OCI-LY7 (cell line): ENCODE measurements around the gene SERPIND1. TPM values are rescaled to one million over a fixed set of nuclear protein-coding genes. Genes with fewer than 3 reads are reported as not detected.

ENCODE experiments used
- BruUV-seq: library from RNA; stranded (reverse); fragments of 400-500 nt; replicated peaks from 2 replicates; lab custom pipeline; 2021; lab: Mats Ljungman, UMichigan
- CTCF ChIA-PET: fragments of 300-600 bp; sonication (Branson Sonifier 250); formaldehyde crosslinking; loops from one replicate; lab custom pipeline; 2022; ENCODE audit warnings: antibody characterized with exemption; ENCODE audit not compliant: unreplicated experiment; lab: Charles Lee
- POLR2A ChIA-PET: fragments of 300-600 bp; sonication (Branson Sonifier 250); formaldehyde crosslinking; loops from one replicate; lab custom pipeline; 2022; ENCODE audit warnings: antibody characterized with exemption; lab: Charles Lee
- DNase-seq: peaks from one replicate; pipeline ENCODE4 v3.0.0-alpha.2; 2015; ENCODE audit warnings: low spot score
- H2AFZ ChIP-seq: fragments of 200-600 bp; sonication (generic), shearing (Covaris generic); 2 replicates; pipeline ENCODE4 v1.6.1; 2014; ENCODE audit warnings: mild to moderate bottlenecking, antibody characterized with exemption, low read length, moderate library complexity
- H3K27ac ChIP-seq: fragments of 200-600 bp; sonication (generic); 2 replicates; pipeline ENCODE4 v1.5.1; 2014; ENCODE audit warnings: mixed run types, low read depth, mild to moderate bottlenecking, moderate library complexity, low read length, inconsistent platforms; ENCODE audit not compliant: poor library complexity, severe bottlenecking
- H3K36me3 ChIP-seq: fragments of 200-600 bp; sonication (generic); 2 replicates; pipeline ENCODE4 v1.6.1; 2014; ENCODE audit warnings: mild to moderate bottlenecking, antibody characterized with exemption, low read length, moderate library complexity, mixed read lengths; ENCODE audit not compliant: insufficient read depth
- H3K4me1 ChIP-seq: fragments of 200-600 bp; sonication (generic); 2 replicates; pipeline ENCODE4 v1.5.1; 2014; ENCODE audit warnings: mild to moderate bottlenecking, low read length; ENCODE audit not compliant: insufficient read depth, poor library complexity, severe bottlenecking
- H3K4me2 ChIP-seq: fragments of 200-600 bp; sonication (generic); 2 replicates; pipeline ENCODE4 v1.6.1; 2014; ENCODE audit warnings: mild to moderate bottlenecking, low read length
- H3K4me3 ChIP-seq: fragments of 200-600 bp; sonication (generic); 2 replicates; pipeline ENCODE4 v1.5.1; 2014; ENCODE audit warnings: mild to moderate bottlenecking, low read depth, low read length; ENCODE audit not compliant: poor library complexity, severe bottlenecking
- H3K79me2 ChIP-seq: fragments of 200-600 bp; sonication (generic); 2 replicates; pipeline ENCODE4 v1.6.1; 2016; ENCODE audit warnings: low read depth, mild to moderate bottlenecking, low read length, moderate library complexity, mixed read lengths; ENCODE audit not compliant: insufficient read depth
- H3K9me2 ChIP-seq: fragments of 200-600 bp; sonication (generic); 2 replicates; pipeline ENCODE4 v1.6.1; 2016; ENCODE audit warnings: mild to moderate bottlenecking, low read length, mixed read lengths; ENCODE audit not compliant: insufficient read depth
- H3K9me3 ChIP-seq: fragments of 200-600 bp; sonication (generic); 2 replicates; pipeline ENCODE4 v1.6.1; 2014; ENCODE audit warnings: mild to moderate bottlenecking, mixed run types, low read length, mixed read lengths
- H4K20me1 ChIP-seq: fragments of 200-600 bp; sonication (generic); 2 replicates; pipeline ENCODE4 v1.6.1; 2014; ENCODE audit warnings: mild to moderate bottlenecking, antibody characterized with exemption, low read length, moderate library complexity, mixed read lengths; ENCODE audit not compliant: insufficient read depth
- CTCF ChIP-seq: fragments of 200-600 bp; sonication (generic); conservative IDR thresholded peaks from 2 replicates; pipeline ENCODE4 v1.5.1; 2014; ENCODE audit warnings: mild to moderate bottlenecking, antibody characterized with exemption, low read length, moderate library complexity, mixed read lengths
- EZH2phosphoT487 ChIP-seq: fragments of 200-600 bp; sonication (generic); IDR thresholded peaks from 2 replicates; pipeline ENCODE4 v1.6.1; 2018; ENCODE audit warnings: low read depth, borderline replicate concordance, mild to moderate bottlenecking, mixed run types, antibody characterized with exemption, low read length, moderate library complexity, mixed read lengths
- intact Hi-C: fragments of 100-400 bp; cut with micrococcal nuclease; formaldehyde crosslinking; loops from one replicate; pipeline ENCODE4 v1.10.0; 2022; ENCODE audit not compliant: unreplicated experiment
- total RNA-seq, 2 experiments: library from RNA; depleted of rRNA in 1 of 2; stranded (reverse); fragments of >200 nt in 1 of 2; shearing (Covaris generic) in 1 of 2; gene quantifications; 2 replicates each; pipeline ENCODE4 v1.2.3, GENCODE V29; 2014 to 2022

SERPIND1 gene
- total RNA-seq, 2 experiments from 2014 or later = not detected

- no peak for TF ChIP-seq CTCF
- TF ChIP-seq EZH2phosphoT487 = no peak
- no peak overlapping the region for H3K4me3 ChIP-seq
- ChIA-PET CTCF (no interaction called here), POLR2A (no interaction called here)
- intact Hi-C loops = no loop called here
- H3K27ac ChIP-seq = no peak overlapping the region
- no peak overlapping the region for H2AFZ ChIP-seq
- H3K79me2 ChIP-seq = no peaks in the 10 kb centered on the region
- H3K9me3 ChIP-seq = no peaks in the 10 kb centered on the region
- no peaks in the 10 kb centered on the region for H3K9me2 ChIP-seq
- peaks cover 80% of the 10 kb centered on the region for H3K36me3 ChIP-seq
- BruUV-seq = no TSS peak
- no peaks in the 10 kb centered on the region for H3K4me1 ChIP-seq
- H3K4me2 ChIP-seq = no peak overlapping the region
- H4K20me1 ChIP-seq = no peaks in the 10 kb centered on the region
- DNase-seq = no peak
Observed at GRCh38 chr22:20798974-20799373, 25.1 kb downstream of the SERPIND1 start.

- no peaks in the 10 kb centered on the region for H3K9me2 ChIP-seq
- no peaks in the 10 kb centered on the region for H3K79me2 ChIP-seq
- BruUV-seq = no TSS peak
- H4K20me1 ChIP-seq = no peaks in the 10 kb centered on the region
- intact Hi-C loops = no loop called here
- no peak overlapping the region for H3K27ac ChIP-seq
- H3K4me1 ChIP-seq = no peaks in the 10 kb centered on the region
- no peaks in the 10 kb centered on the region for H3K9me3 ChIP-seq
- no peak for TF ChIP-seq CTCF
- TF ChIP-seq EZH2phosphoT487 = no peak
- CTCF ChIA-PET = no interaction called here
- no peak overlapping the region for H2AFZ ChIP-seq
- no peak for DNase-seq
- peaks cover 85% of the 10 kb centered on the region for H3K36me3 ChIP-seq
- no peak overlapping the region for H3K4me3 ChIP-seq
- POLR2A ChIA-PET = no interaction called here
- no peak overlapping the region for H3K4me2 ChIP-seq
Observed at GRCh38 chr22:20799449-20799848, 25.5 kb downstream of the SERPIND1 start.

- no peak overlapping the region for H3K4me2 ChIP-seq
- H3K9me2 ChIP-seq = no peaks in the 10 kb centered on the region
- no peaks in the 10 kb centered on the region for H4K20me1 ChIP-seq
- H3K79me2 ChIP-seq = no peaks in the 10 kb centered on the region
- TF ChIP-seq EZH2phosphoT487 (no peak), CTCF (no peak)
- peaks cover 91% of the 10 kb centered on the region for H3K36me3 ChIP-seq
- no peak overlapping the region for H3K27ac ChIP-seq
- no peaks in the 10 kb centered on the region for H3K9me3 ChIP-seq
- ChIA-PET POLR2A (interaction anchor here (1.0 kb wide), 1 partner anchor 40 kb away, joined by 3 read pairs; no protein-coding TSS in a partner anchor), CTCF (no interaction called here)
- no peak overlapping the region for H2AFZ ChIP-seq
- no peak for DNase-seq
- intact Hi-C loops = no loop called here
- H3K4me3 ChIP-seq = no peak overlapping the region
- BruUV-seq = no TSS peak
- H3K4me1 ChIP-seq = no peaks in the 10 kb centered on the region
Observed at GRCh38 chr22:20802452-20802851, 28.5 kb downstream of the SERPIND1 start.
